Caco-2 (cell line): Measurements from ENCODE around the gene XKR8. TPM values are rescaled to one million over a fixed set of nuclear protein-coding genes. Genes with fewer than 3 reads are reported as not detected.
"Not testable (repeated sequence)": the region's sequence is repeated elsewhere in the genome, so short reads cannot be mapped to it uniquely, and the experiment has no call there.

Experiments
- BruUV-seq: library from RNA; stranded (reverse); fragments of 400-500 nt; replicated peaks from 2 replicates; lab custom pipeline; 2021; lab: Mats Ljungman, UMichigan
- CTCF ChIA-PET: fragments of 300-600 bp; sonication (Branson Sonifier 250); formaldehyde crosslinking; loops from one replicate; lab custom pipeline; 2022; ENCODE audit warnings: antibody characterized with exemption; lab: Charles Lee
- POLR2A ChIA-PET: fragments of 300-600 bp; sonication (Branson Sonifier 250); formaldehyde crosslinking; loops from one replicate; lab custom pipeline; 2022; ENCODE audit warnings: antibody characterized with exemption; lab: Charles Lee
- DNase-seq, 2 experiments: peaks; one replicate each; pipeline versions ENCODE4 v3.0.0 to v3.0.0-alpha.2; 2020 to 2022
- H3K27me3 ChIP-seq: replicated peaks from 2 replicates; pipeline ENCODE4 v1.6.0; 2011; ENCODE audit warnings: low read length; ENCODE audit not compliant: control insufficient read depth, insufficient read depth
- H3K36me3 ChIP-seq: 2 replicates; pipeline ENCODE4 v1.5.1; 2011; ENCODE audit warnings: low read length; ENCODE audit not compliant: control insufficient read depth, insufficient read depth
- H3K4me1 ChIP-seq: fragments of 250-450 bp; sonication (Bioruptor Pico); 2 replicates; pipeline ENCODE4 v1.5.1; 2020; ENCODE audit warnings: mild to moderate bottlenecking
- H3K4me3 ChIP-seq: 2 replicates; pipeline ENCODE4 v1.5.1; 2011; ENCODE audit warnings: low read depth, mild to moderate bottlenecking, control low read depth, low read length
- H3K9me3 ChIP-seq: fragments of 250-450 bp; sonication (Bioruptor Pico); 2 replicates; pipeline ENCODE4 v1.5.1; 2020; ENCODE audit warnings: mild to moderate bottlenecking, moderate library complexity
- H3K27ac Mint-ChIP-seq: one replicate; pipeline ENCODE4 v1.8.0; 2022; ENCODE audit warnings: mixed read lengths; ENCODE audit not compliant: unreplicated experiment
- H3K27me3 Mint-ChIP-seq: one replicate; pipeline ENCODE4 v1.8.0; 2022; ENCODE audit warnings: mixed read lengths; ENCODE audit not compliant: insufficient read depth, unreplicated experiment
- H3K36me3 Mint-ChIP-seq: one replicate; pipeline ENCODE4 v1.8.0; 2022; ENCODE audit warnings: mild to moderate bottlenecking, mixed read lengths; ENCODE audit not compliant: insufficient read depth, unreplicated experiment
- H3K4me1 Mint-ChIP-seq: one replicate; pipeline ENCODE4 v1.8.0; 2022; ENCODE audit warnings: low read depth, mixed read lengths; ENCODE audit not compliant: unreplicated experiment
- H3K4me3 Mint-ChIP-seq: one replicate; pipeline ENCODE4 v1.8.0; 2022; ENCODE audit warnings: mild to moderate bottlenecking, moderate library complexity, mixed read lengths; ENCODE audit not compliant: unreplicated experiment
- H3K9me3 Mint-ChIP-seq: one replicate; pipeline ENCODE4 v1.8.0; 2022; ENCODE audit warnings: mixed read lengths; ENCODE audit not compliant: unreplicated experiment
- intact Hi-C: fragments of 100-400 bp; cut with micrococcal nuclease; formaldehyde crosslinking; loops from one replicate; pipeline ENCODE4 v1.10.0; 2022; ENCODE audit not compliant: unreplicated experiment
- total RNA-seq: library from RNA; stranded (reverse); gene quantifications from 2 replicates; pipeline ENCODE4 v1.2.3, GENCODE V29; 2022
- TF ChIP-seq, protein P1 (sequence below), 2 experiments: fragments of 200-600 bp in 1 of 2; IDR thresholded peaks; 1 replicate in 1 of 2; 2 replicates in 1 of 2; pipeline versions ENCODE4 v1.5.1 to v1.8.0; 2011 to 2022; ENCODE audit warnings: antibody characterized with exemption in 1 of 2, control low read depth in 1 of 2, inconsistent platforms in 1 of 2, low read depth in 1 of 2, low read length in 1 of 2, mild to moderate bottlenecking in 1 of 2, moderate library complexity in 1 of 2; ENCODE audit not compliant: insufficient read depth in 1 of 2, severe bottlenecking in 1 of 2, unreplicated experiment in 1 of 2

XKR8 gene
- total RNA-seq, 1 experiment from 2014 or later = 8.9 TPM

DNA sequence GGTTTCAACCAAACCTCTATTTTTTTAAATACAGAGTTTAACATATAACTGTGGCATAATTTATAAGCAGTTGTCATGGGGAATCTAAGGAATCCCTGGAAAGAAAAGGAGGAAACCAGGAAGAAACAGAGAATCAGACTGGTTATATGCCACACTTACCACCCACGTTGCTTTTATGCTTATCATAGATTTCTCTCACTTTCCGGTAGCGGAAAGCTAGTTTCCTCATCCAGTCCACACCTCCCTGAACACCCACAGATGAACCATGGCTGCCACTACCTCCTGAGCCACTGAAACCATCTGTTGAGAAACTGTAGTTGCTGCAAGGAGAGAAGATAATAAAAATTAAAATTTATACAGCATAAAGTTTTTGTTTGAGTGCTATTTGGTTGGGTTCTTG is 33.5 kb downstream of the XKR8 start:
- no peaks in the 10 kb centered on the region for H3K9me3 ChIP-seq
- ChIA-PET POLR2A (no interaction called here), CTCF (no interaction called here)
- TF ChIP-seq, protein P1, sequence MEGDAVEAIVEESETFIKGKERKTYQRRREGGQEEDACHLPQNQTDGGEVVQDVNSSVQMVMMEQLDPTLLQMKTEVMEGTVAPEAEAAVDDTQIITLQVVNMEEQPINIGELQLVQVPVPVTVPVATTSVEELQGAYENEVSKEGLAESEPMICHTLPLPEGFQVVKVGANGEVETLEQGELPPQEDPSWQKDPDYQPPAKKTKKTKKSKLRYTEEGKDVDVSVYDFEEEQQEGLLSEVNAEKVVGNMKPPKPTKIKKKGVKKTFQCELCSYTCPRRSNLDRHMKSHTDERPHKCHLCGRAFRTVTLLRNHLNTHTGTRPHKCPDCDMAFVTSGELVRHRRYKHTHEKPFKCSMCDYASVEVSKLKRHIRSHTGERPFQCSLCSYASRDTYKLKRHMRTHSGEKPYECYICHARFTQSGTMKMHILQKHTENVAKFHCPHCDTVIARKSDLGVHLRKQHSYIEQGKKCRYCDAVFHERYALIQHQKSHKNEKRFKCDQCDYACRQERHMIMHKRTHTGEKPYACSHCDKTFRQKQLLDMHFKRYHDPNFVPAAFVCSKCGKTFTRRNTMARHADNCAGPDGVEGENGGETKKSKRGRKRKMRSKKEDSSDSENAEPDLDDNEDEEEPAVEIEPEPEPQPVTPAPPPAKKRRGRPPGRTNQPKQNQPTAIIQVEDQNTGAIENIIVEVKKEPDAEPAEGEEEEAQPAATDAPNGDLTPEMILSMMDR (IDR thresholded peaks at IDR 0.05; ENCODE audit: insufficient read depth in 1 of 2, low read depth in 1 of 2, low read length in 1 of 2, severe bottlenecking in 1 of 2, unreplicated experiment in 1 of 2) = no peak
- peaks cover 23% of the 10 kb centered on the region for H3K36me3 Mint-ChIP-seq
- H3K27me3 ChIP-seq = no peaks in the 10 kb centered on the region
- no peak for DNase-seq
- no TSS peak for BruUV-seq
- no peaks in the 10 kb centered on the region for H3K27me3 Mint-ChIP-seq
- H3K4me3 ChIP-seq = no peak overlapping the region
- H3K27ac Mint-ChIP-seq = no peak overlapping the region
- H3K9me3 Mint-ChIP-seq = no peaks in the 10 kb centered on the region
- H3K4me3 Mint-ChIP-seq = no peak overlapping the region
- intact Hi-C loops = no loop called here
- H3K4me1 ChIP-seq = no peaks in the 10 kb centered on the region
- H3K4me1 Mint-ChIP-seq = no peaks in the 10 kb centered on the region
- no peaks in the 10 kb centered on the region for H3K36me3 ChIP-seq

DNA sequence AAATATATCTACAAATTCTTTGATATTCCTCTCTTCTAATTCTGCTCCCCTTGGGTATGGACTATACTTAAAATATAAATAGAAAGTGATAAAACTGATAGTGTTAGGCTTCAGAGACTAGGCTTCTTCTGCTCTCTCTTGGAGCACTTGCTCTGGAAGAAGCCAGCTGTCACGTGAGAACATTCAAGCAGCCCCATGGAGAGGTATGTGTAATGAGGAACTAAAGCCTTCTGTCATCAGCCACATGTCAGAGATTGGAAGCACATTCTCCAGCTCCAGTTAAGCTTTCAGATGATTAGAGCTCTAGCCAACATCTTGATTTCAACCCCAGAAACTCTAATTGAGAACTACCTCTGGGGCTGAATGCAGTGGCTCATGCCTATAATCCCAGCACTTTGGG is 34.3 kb downstream of the XKR8 start:
- Mint-ChIP-seq H3K36me3 (peaks cover 26% of the 10 kb centered on the region), H3K4me3 (no peak overlapping the region), H3K27ac (no peak overlapping the region), H3K9me3 (no peaks in the 10 kb centered on the region), H3K27me3 (no peaks in the 10 kb centered on the region), H3K4me1 (no peaks in the 10 kb centered on the region)
- no peaks in the 10 kb centered on the region for H3K9me3 ChIP-seq
- ChIA-PET CTCF (no interaction called here), POLR2A (no interaction called here)
- intact Hi-C loops = no loop called here
- no peaks in the 10 kb centered on the region for H3K4me1 ChIP-seq
- H3K36me3 ChIP-seq = no peaks in the 10 kb centered on the region
- H3K27me3 ChIP-seq = no peaks in the 10 kb centered on the region
- no TSS peak for BruUV-seq
- no peak for DNase-seq
- TF ChIP-seq, protein P1 (IDR thresholded peaks at IDR 0.05; ENCODE audit: insufficient read depth in 1 of 2, low read depth in 1 of 2, low read length in 1 of 2, severe bottlenecking in 1 of 2, unreplicated experiment in 1 of 2) = no peak
- H3K4me3 ChIP-seq = no peak overlapping the region

DNA sequence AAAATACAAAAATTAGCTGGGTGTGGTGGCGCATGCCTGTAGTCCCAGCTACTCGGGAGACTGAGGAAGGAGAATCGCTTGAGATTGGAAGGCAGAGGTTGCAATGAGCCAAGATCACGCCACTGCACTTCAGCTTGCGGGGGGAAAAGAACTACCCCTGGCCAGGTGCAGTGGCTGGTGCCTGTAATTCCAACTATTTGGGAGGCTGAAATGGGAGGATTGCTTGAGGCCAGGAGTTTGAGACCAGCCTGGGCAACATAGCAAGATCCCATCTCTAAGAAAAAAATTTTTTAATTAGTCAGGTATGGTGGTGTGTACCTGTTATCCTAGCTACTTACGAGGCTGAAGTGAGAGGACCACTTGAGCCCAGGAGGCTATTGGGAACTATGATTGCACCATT is 34.8 kb downstream of the XKR8 start:
- H3K4me1 ChIP-seq, H3K27me3 Mint-ChIP-seq, H3K9me3 ChIP-seq, H3K4me3 Mint-ChIP-seq, H3K4me3 ChIP-seq, BruUV-seq, H3K4me1 Mint-ChIP-seq, POLR2A ChIA-PET, H3K27ac Mint-ChIP-seq, H3K36me3 ChIP-seq, H3K27me3 ChIP-seq, CTCF ChIA-PET, intact Hi-C loops, DNase-seq, H3K9me3 Mint-ChIP-seq: not testable (repeated sequence)
- H3K36me3 Mint-ChIP-seq = peaks cover 26% of the 10 kb centered on the region

DNA sequence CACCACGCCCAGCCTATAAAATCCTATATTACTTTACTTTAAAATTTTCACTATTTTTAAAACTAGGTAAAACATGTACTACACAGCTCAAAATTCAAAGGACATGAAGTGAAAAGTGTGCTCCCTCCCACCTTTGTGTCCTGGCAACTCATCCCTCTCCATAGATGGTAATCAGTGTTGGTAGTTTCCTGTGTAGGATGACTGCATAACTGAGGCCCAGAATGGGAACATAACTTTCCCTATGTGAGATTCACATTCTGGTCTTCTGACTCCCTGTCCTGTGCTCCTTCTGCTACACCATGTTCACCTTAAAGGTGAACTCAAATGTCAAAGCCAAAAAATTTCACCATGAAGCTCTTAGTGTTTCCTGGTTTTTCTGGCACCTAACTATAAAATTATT is 39.3 kb downstream of the XKR8 start:
- ChIA-PET CTCF (no interaction called here), POLR2A (interaction anchor here (0.7 kb wide), 1 partner anchor 113 kb away, joined by 5 read pairs; no protein-coding TSS in a partner anchor)
- no peaks in the 10 kb centered on the region for H3K4me1 Mint-ChIP-seq
- H3K27me3 ChIP-seq = no peaks in the 10 kb centered on the region
- no peak overlapping the region for H3K4me3 Mint-ChIP-seq
- no peaks in the 10 kb centered on the region for H3K4me1 ChIP-seq
- H3K4me3 ChIP-seq = no peak overlapping the region
- no peaks in the 10 kb centered on the region for H3K36me3 ChIP-seq
- no peaks in the 10 kb centered on the region for H3K27me3 Mint-ChIP-seq
- H3K9me3 ChIP-seq = no peaks in the 10 kb centered on the region
- H3K36me3 Mint-ChIP-seq = peaks cover 13% of the 10 kb centered on the region
- H3K9me3 Mint-ChIP-seq = no peaks in the 10 kb centered on the region
- H3K27ac Mint-ChIP-seq = no peak overlapping the region
- BruUV-seq = no TSS peak
- TF ChIP-seq, protein P1 (IDR thresholded peaks at IDR 0.05; ENCODE audit: insufficient read depth in 1 of 2, low read depth in 1 of 2, low read length in 1 of 2, severe bottlenecking in 1 of 2, unreplicated experiment in 1 of 2) = no peak
- intact Hi-C loops = no loop called here
- DNase-seq = no peak
